ENCODE measurements around the gene HMOX1.

The HMOX1 gene

GRCh38 chr22:35443338-35443737, 62.4 kb downstream of the HMOX1 start:
- Histone ChIP-seq H3K36me3 (peaks cover 3% of the 10 kb centered on the region), H3K9me3 (ENCODE audit: severe bottlenecking) (no peaks in the 10 kb centered on the region), H3K27ac (no peak overlapping the region), H3K4me3 (ENCODE audit: low read depth, low read length) (no peak overlapping the region), H3K27me3 (ENCODE audit: insufficient read depth, low read depth, severe bottlenecking) (no peaks in the 10 kb centered on the region)
- TF ChIP-seq CTCF (IDR thresholded peaks at IDR 0.05; ENCODE audit: low read depth, low read length), result no peak
- DNase-seq, result no peak
